Brain microvascular endothelial cell (primary cell): ENCODE results near the gene FGD5.
A peak's percentile ranks its signal among the peaks of the same experiment; 100 is the strongest.

Source experiments
- DNase-seq: peaks from one replicate; pipeline ENCODE4 v3.0.0-alpha.2; 2020
- H3K27ac ChIP-seq: fragments of 250-450 bp; sonication (Bioruptor Pico); 2 replicates; pipeline ENCODE4 v1.5.1; 2020; ENCODE audit warnings: mild to moderate bottlenecking, moderate library complexity
- H3K27me3 ChIP-seq: fragments of 250-450 bp; sonication (Bioruptor Pico); replicated peaks from 2 replicates; pipeline ENCODE4 v1.5.1; 2020; ENCODE audit warnings: mild to moderate bottlenecking
- H3K36me3 ChIP-seq: fragments of 250-450 bp; sonication (Bioruptor Pico); replicated peaks from 2 replicates; pipeline ENCODE4 v1.5.1; 2020; ENCODE audit warnings: mild to moderate bottlenecking
- H3K4me3 ChIP-seq: 2 replicates; pipeline ENCODE4 v1.5.1; 2011; ENCODE audit warnings: low read depth, mild to moderate bottlenecking, control low read depth, low read length, moderate library complexity
- in situ Hi-C: cut with HindIII; loops from 2 replicates; pipeline ENCODE4 v1.10.0; 2017; ENCODE audit warnings: low sequenced_read_pairs, low pct_ligation_motif_present
- TF ChIP-seq, protein P1 (sequence below): IDR thresholded peaks from 2 replicates; pipeline ENCODE4 v1.5.1; 2011; ENCODE audit warnings: low read depth, mild to moderate bottlenecking, moderate library complexity, low read length, control low read depth, inconsistent platforms; ENCODE audit errors: missing control alignments

Gene FGD5

DNA sequence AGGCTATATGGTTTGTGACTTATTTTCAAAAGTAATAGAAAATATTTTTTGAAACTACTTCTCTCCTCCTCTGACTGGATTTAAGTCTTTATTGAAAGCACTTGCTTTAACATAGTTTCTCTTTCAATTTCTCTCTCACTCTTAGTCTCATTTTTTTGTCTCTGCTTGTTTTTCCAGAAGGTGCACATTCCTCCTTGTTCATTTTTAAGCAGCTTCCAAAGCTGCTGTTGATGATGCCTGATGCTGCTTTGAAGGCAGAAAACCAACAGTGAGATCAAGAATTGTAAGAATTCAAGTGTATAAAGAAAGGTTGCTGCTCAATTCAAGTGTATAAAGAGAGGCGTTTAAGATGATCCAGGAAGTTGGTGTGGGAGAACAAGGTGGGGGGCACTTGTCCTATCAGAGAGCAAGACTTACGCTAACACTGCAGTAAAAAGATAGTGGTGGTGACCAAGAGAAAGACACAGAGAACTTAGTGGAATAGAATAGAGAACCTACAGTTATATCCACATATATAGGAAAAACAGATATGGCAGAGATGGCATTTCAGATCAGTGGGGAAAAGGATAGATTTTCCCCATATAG lies 140.7 kb downstream of the FGD5 start:
- H3K27ac ChIP-seq: no peak overlapping the region

DNA sequence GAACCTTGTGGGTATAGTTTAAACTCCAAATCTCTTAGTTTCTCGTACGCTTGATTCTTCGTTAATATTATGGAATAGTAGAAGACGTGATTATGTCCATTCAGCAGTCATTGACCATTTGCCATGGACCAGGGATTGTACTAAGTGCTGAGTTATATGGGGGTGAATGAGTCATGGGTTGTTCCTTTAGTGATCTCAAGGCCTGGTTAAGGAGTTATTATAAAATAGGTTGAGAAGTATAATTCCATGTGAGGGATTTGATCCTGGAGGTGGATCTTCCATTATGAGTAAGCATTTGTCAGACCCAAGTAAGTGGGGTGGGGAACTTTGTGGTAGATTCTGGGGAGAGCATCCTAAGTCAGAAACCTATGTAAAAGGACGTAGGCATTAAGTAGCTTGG lies 144.0 kb downstream of the FGD5 start:
- peak; percentile 26 for DNase-seq
- H3K27ac ChIP-seq: no peak overlapping the region
- in situ Hi-C loops: no loop called here
- no peaks in the 10 kb centered on the region for H3K36me3 ChIP-seq
- TF ChIP-seq, protein P1, sequence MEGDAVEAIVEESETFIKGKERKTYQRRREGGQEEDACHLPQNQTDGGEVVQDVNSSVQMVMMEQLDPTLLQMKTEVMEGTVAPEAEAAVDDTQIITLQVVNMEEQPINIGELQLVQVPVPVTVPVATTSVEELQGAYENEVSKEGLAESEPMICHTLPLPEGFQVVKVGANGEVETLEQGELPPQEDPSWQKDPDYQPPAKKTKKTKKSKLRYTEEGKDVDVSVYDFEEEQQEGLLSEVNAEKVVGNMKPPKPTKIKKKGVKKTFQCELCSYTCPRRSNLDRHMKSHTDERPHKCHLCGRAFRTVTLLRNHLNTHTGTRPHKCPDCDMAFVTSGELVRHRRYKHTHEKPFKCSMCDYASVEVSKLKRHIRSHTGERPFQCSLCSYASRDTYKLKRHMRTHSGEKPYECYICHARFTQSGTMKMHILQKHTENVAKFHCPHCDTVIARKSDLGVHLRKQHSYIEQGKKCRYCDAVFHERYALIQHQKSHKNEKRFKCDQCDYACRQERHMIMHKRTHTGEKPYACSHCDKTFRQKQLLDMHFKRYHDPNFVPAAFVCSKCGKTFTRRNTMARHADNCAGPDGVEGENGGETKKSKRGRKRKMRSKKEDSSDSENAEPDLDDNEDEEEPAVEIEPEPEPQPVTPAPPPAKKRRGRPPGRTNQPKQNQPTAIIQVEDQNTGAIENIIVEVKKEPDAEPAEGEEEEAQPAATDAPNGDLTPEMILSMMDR: no peak
- no peak overlapping the region for H3K4me3 ChIP-seq
- no peaks in the 10 kb centered on the region for H3K27me3 ChIP-seq

More for the DNA sequence above, 140.7 kb downstream of the FGD5 start:
- Histone ChIP-seq H3K4me3 (no peak overlapping the region), H3K36me3 (no peaks in the 10 kb centered on the region), H3K27me3 (no peaks in the 10 kb centered on the region)
- no peak for DNase-seq
- TF ChIP-seq, protein P1: no peak
- in situ Hi-C loops: no loop called here

GRCh38 chr3:14967285-14967684 lies 148.5 kb downstream of the FGD5 start:
- Histone ChIP-seq H3K36me3 (peaks cover 2% of the 10 kb centered on the region), H3K4me3 (no peak overlapping the region), H3K27me3 (no peaks in the 10 kb centered on the region), H3K27ac (no peak overlapping the region)
- in situ Hi-C loops: no loop called here
- DNase-seq: no peak
- TF ChIP-seq, protein P1: no peak

DNA sequence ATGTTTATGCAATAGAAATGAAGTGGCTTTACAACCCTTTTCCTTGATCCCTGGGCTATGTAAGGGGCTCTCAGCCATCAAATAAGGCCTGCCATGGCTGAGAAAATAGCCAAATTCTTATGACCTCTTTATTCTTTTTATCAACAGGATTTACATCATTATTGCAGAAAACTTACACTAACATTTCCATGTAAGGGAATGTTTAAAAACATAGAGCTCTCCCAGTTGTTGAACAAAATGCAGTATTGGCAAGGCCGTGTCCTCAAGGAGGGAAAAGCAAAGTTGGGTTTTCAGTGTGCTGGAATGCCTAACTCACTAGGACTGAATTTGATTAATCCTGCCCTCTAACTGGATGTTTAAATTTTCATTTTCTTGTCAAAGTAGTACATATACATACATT lies 150.9 kb downstream of the FGD5 start:
- TF ChIP-seq, protein P1: no peak

DNA sequence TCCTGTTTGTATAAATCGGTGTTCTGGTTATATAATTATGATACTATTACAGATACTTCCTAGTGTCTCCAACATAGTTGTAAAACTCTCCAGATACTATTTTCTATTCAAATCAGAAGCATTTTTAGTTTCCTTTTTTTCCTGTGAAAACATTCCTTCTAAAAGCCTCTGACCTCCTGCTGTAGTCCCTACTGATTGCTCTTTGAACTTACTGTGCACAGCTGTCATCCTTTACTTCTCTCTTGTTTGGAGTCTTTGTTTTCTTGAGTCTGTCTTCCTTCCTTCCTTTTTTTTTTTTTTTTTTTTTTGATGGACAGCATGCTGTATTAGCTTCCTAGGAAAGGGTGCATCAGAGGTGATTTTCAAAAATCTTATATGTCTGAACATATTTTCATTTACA lies 157.6 kb downstream of the FGD5 start:
- Histone ChIP-seq H3K27ac (no peak overlapping the region), H3K27me3 (no peaks in the 10 kb centered on the region), H3K36me3 (peaks cover 6% of the 10 kb centered on the region), H3K4me3 (no peak overlapping the region)
- in situ Hi-C loops: no loop called here
- no peak for DNase-seq
- TF ChIP-seq, protein P1: no peak

More for the DNA sequence above, 150.9 kb downstream of the FGD5 start:
- in situ Hi-C loops: no loop called here
- H3K27ac ChIP-seq: no peak overlapping the region
- H3K36me3 ChIP-seq: peaks cover 6% of the 10 kb centered on the region
- H3K27me3 ChIP-seq: no peaks in the 10 kb centered on the region
- H3K4me3 ChIP-seq: no peak overlapping the region
- no peak for DNase-seq

- Histone ChIP-seq H3K4me3 (no peak overlapping the region), H3K27ac (no peak overlapping the region), H3K27me3 (no peaks in the 10 kb centered on the region), H3K36me3 (no peaks in the 10 kb centered on the region)
- no peak for DNase-seq
- TF ChIP-seq, protein P1: no peak
- in situ Hi-C loops: no loop called here
Observed at GRCh38 chr3:14980689-14981088, 161.9 kb downstream of the FGD5 start.
